Measurements from ENCODE around the gene KLHL29.
A peak's percentile ranks its signal among the peaks of the same experiment; 100 is the strongest.

KLHL29 gene

GRCh38 chr2:23478933-23479683, 94.1 kb downstream of the KLHL29 start:
- DNase-seq = no peak

DNA sequence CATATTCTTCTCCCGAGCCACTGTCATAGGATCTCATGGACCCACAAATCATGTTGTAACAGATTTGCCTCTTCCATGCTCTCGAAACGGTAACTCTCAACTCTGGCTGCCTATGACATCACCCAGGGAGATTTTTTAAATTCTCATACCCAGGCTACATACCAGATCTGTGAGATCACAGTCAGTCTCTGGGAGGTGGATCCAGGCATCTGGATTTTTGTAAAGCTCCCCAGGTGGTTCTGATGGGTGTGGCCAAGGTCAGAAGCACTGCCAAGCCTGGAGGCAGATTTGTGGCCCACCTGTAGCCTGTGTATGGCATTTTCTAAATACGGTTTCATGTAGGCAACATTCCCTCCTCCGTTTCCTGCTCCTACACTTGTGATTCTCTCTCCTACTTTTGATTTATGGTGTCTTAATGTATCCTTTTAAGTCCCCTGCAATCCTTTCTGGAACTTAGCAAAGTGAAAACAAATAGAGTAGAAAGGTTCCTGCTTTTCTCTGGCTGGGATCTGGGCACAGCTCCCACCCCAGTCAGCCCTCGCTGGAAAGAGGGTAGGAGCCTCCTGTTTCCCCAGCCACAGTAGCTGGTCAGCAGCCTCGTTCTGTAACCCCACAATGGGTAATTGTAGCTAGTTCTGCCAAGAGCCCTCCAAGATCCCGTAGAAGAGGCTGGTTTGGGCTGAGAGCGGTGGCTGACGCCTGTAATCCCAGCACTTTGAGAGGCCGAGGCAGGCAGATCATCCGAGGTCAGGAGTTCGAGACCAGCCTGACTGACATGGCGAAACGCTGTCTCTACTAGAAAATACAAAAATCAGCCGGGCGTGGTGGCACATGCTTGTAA, 96.2 kb downstream of the KLHL29 start:
- peak; percentile 79 for DNase-seq

DNA sequence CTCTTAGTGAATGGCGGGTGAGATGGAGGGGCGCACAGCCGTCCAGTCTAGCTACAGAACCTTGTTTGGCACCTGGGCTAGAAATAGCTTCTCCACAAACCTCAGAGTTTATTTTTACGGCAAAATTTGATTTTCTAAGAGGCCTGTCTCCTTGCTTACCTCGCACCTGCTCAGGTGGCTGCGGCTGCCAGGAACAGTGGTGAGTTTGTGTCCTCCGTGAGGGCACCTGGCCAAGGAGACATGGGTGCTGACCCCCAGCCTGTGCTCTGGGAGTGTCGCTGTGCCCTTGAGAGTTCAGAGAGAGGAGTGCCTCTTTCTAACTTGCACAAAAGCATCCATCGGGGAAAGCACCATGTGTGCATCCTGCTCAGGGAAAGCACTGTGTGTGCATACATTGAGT, 97.2 kb downstream of the KLHL29 start:
- DNase-seq = no peak

DNA sequence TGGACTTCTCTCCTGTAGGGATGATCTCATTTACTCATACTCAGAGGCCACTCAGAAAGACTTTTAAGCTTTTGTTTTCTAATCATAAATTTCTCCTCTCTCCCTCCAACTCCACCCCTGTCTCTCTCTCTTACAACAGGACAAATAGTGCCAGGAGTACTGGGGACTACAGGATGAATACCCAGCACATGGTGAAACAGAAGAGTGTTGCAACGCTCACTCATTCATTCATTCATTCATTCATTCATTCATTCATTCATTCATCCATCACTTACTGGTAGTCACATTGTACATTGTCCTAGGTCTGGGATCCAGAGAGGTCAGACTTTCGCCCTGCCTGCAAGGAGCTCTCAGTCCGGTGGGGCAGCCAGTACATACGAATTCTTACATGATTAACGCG, 97.6 kb downstream of the KLHL29 start:
- no peak for DNase-seq

DNA sequence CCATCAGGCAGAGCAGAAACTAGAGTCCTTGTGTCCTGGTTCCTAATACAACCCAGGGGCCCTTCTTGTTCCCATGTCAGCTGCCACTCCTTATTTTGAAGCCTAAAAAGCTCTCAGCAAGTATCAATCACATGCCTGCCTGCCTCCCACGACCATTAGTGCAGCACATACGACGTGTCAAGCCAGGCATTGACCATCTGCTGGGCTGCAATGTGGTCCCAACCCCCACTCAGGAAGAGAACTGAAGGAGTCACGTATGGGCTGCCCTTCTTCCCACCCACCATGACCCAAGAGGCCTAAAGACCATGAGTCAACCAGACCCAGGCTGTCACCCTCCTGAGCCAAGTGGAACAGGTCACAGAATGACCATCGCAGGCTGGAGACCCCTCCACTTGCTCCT, 98.8 kb downstream of the KLHL29 start:
- DNase-seq = no peak

- DNase-seq = no peak
These were observed 99.3 kb downstream of the KLHL29 start for GRCh38 chr2:23484275-23484674.

DNA sequence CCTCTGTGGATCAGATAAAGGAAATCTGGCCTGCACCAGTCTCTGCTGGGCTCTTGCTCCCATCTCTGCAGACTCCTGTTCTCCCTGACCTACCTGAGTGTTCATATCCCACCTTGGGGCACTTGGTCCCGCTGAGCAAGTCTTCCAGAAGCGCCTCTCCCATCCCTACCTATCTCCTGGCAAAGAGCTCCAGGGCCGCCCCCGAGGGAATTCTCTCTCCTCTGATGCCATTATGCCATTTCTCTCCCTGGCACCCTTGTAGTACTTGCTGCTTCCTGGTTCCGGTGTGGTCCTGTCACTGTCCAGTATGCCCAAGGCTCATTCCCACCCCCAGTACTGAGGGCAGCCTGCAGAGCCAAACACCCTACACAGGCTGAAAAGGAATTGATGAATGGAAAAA, 99.8 kb downstream of the KLHL29 start:
- no peak for DNase-seq

- no peak for DNase-seq
These were observed 100.3 kb downstream of the KLHL29 start for GRCh38 chr2:23485261-23485660.

DNA sequence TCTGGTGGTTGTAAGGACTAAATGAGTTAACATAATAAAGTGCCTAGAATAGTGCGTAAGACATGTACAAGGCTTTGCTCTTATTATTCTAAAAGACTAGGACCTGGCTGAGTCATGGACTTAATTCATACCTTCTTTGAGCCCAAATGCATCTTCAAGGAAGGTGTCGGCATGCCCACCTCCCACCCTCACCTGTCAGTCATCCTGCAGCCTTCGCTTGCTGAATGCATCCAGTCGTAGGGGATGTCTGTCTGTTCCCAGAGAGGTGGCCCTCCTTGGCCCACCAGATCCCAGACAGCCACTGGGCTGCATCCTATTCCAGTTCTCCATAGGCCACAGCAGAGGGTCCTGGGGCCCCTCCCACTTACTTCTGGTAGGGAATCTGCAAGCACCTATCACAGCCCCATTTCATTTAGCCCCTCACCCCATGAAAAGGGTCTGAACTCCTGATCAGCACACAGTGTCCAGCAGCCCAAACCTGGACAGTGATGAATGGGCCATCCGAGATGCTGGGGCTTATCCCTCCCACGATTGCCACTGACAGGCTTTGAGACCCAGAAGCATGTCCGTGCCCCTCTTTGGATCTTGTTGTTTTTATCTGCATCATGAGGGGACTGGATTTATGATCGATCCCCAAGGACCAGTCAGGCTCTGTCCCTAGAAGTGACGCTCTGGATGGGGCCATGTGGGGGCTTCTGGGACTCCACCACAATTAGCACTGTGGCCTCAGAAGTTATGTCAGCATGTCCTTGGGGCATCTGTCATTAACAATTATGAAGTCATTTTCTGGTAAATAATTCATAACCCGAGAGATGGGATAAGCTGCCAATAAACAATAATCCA, 101.1 kb downstream of the KLHL29 start:
- no peak for DNase-seq

DNA sequence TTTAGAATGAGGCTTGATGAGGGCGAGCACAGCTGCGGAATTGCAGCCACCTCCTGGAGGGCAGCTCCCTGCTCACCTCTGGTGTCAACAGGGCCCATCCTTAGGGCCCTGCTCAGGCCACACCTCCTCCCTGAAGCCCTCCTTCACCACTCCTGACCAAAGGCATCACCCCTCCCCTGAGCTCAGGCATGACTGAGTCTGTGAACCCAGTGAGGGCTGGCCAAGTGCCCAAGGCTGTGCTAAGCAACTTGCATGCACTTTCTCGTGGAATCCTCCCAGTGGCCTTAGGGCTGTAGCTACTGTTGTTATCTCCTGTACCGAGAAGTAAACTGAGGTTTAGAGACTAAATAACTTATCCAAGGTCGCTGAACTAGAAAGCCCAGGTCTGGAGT, 101.7 kb downstream of the KLHL29 start:
- peak; percentile 56 for DNase-seq

DNA sequence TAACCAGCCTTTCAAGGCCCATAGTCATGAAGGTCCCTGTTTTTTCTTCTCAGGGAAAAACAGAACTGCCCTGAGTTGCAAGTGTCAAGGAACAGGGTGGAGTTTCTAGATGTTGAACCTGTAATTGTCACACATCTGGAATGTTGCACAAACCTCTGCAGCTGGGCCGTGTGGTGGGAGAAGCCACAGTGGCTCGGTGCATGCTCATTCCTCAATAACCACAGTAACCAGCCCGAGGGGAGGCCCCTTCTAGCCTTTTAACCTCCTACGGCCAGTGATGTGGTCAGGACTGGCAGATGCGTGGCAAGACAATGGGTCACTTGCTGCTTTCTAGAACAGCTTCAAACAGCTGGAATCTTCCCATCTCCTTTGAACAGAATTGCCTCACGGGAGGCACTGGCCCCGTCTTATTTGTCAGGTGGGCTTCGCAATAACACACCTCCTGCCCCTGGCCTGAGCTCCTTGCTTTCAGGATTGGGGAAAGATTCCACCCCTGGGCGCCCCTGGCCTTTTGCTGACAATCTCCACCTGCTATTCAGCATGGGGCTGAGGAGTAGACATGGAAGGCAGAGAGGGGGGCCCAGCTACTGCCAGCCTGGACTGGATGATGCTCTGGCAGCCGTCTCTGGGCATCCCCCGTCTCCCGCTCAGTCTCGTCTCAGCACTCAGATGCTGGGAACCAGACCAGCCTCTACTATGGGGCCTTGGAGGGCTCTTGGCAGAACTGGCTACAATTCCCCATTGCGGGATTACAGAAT, 102.9 kb downstream of the KLHL29 start:
- DNase-seq = peak; percentile 85

GRCh38 chr2:23488584-23488983, 103.6 kb downstream of the KLHL29 start:
- DNase-seq = no peak

GRCh38 chr2:23489471-23490322, 104.7 kb downstream of the KLHL29 start:
- no peak for DNase-seq

DNA sequence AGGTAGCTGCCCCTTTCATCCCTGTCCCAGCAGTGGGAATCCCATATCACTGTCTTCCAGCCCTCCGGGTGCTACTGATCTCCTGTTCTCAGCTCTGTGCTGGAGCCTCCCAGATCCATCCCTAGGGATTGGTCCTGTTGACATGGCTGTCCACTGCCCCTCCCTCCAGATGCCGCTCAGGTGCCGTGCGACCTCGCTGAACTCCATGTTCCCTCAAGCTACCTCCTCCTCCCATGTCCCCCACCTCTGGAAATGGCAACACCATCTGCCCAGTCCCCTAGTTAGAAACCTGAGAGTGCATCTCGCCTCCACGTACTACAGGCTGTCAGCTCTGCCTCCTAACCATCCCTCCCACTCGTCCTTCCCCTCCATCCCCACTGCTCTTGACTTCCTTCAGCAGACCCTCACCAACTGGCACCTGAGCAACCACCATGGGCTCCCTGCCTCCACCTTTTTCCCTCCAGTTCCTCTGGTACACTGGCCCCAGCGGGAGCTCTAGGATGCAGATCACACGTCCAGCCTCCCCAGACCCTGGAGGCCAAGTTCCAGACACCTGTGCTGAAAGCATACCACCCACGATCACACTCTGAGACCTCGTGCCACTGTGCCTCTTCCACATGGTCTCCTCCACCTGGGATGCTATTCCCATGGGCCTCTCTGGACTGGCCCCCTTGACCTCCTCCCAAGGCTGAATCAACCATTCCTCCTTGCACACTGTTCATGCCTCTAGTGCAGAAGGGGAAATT, 106.8 kb downstream of the KLHL29 start:
- no peak for DNase-seq

GRCh38 chr2:23492337-23492675, 107.3 kb downstream of the KLHL29 start:
- no peak for DNase-seq

- DNase-seq = no peak
These were observed 107.9 kb downstream of the KLHL29 start for GRCh38 chr2:23492921-23493320.

DNA sequence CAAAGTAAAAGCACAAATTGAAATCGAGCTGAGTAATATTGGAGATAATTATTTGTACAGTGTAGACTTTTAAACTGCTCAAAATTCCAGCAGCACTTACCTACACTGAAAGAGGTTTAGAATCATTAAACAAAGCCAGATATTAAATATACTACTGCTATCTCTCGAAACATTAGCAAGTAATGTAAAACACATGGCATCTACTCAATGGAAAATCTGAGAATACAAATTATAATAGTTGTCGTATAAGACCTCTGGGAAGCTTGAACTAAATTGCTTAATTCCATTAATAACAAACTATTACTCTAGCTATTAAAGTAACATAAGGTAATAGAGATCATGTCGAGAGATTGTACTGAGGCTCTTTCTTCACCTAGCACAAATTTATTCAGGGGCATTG, 108.9 kb downstream of the KLHL29 start:
- no peak for DNase-seq

DNA sequence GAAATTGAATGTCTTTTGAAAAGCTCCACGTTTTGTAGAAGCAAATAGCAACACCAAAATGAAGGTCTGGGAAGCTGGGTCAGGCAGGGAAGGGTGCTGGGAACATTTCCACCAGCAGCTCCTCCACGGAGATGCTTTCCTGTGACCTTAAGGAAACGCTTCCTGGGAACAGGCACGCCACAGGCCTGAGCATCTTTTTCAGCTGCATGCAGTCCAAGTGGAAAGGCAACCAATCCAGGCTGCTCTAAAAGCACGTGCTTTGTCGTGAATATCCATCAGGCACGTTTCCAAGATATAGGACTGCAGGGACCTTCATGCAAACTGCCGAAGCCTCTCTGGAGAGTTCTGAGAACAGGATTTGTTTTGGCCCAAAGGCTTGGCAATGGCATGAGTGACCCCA, 109.3 kb downstream of the KLHL29 start:
- DNase-seq = no peak

DNA sequence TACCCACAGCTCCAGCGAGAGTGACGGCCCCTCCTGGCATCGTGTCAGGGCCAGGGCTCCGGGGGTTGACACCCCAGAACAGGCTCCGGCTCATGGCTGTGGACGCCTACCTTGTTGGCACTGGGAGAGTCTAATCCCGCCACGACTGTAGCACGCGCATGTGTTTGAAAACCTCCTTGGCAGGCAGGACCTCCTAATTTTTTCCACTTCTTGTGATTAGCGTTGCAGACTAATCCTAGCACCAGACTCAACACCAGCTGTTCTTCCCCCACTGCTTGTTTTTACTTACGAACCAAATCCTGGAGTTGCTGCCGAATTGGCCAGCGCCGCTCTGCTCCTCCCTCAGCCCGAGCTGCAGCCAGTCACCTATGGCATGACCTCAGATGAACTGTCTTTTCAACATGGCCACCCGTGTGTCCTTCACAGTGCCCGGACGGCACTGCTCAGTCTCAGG, 110.7 kb downstream of the KLHL29 start:
- no peak for DNase-seq

GRCh38 chr2:23496456-23496855, 111.5 kb downstream of the KLHL29 start:
- no peak for DNase-seq

DNA sequence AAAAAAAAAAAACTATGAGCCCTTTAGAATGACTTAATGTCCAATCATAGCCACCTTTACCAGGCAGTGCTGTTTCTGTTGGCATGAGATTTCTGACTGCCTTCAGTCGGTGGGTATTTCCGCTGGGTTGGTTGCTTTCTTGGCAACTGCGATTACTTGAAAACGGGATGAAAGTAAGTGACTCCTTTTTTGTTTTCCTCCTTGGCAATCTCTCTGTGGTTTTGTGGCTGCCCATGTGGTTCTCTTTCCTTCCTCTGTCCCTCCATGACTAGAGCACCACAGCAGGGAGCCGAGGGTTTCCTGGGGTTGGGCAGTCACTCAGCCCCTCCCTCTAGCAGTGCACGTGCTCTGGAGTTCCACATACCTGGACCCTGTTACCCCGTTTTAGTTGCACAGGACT, 112.1 kb downstream of the KLHL29 start:
- DNase-seq = no peak

Data from HCEC 1CT (cell line).